NCI-H1092 treated with DMSO at 0.1 percent for 48 hours (cell line): ENCODE measurements around the gene UBN2.

Source experiments
- DNase-seq: peaks from one replicate; lab custom pipeline; 2025; lab: John Stamatoyannopoulos, UW

The UBN2 gene

GRCh38 chr7:139232377-139232717 lies 1.3 kb downstream of the UBN2 start:
- no peak for DNase-seq

GRCh38 chr7:139232904-139233303 lies 1.9 kb downstream of the UBN2 start:
- DNase-seq, result no peak

- DNase-seq, result no peak
Measured at GRCh38 chr7:139241258-139241657, 10.2 kb downstream of the UBN2 start.

GRCh38 chr7:139242741-139243281 lies 11.8 kb downstream of the UBN2 start:
- DNase-seq, result no peak

GRCh38 chr7:139245401-139245800 lies 14.4 kb downstream of the UBN2 start:
- DNase-seq, result no peak

GRCh38 chr7:139246494-139246893 lies 15.5 kb downstream of the UBN2 start:
- no peak for DNase-seq

- no peak for DNase-seq
Measured at GRCh38 chr7:139246905-139247304, 15.9 kb downstream of the UBN2 start.

- DNase-seq, result no peak
Measured at GRCh38 chr7:139249179-139249810, 18.3 kb downstream of the UBN2 start.

- DNase-seq, result no peak
Measured at GRCh38 chr7:139252451-139252850, 21.4 kb downstream of the UBN2 start.

- no peak for DNase-seq
Measured at GRCh38 chr7:139254281-139254680, 23.2 kb downstream of the UBN2 start.

- no peak for DNase-seq
Measured at GRCh38 chr7:139254728-139255127, 23.7 kb downstream of the UBN2 start.

- no peak for DNase-seq
Measured at GRCh38 chr7:139255290-139255689, 24.3 kb downstream of the UBN2 start.

GRCh38 chr7:139259142-139259541 lies 28.1 kb downstream of the UBN2 start:
- DNase-seq, result no peak

- DNase-seq, result no peak
Measured at GRCh38 chr7:139264220-139264619, 33.2 kb downstream of the UBN2 start.

GRCh38 chr7:139265673-139266072 lies 34.6 kb downstream of the UBN2 start:
- DNase-seq, result no peak

- no peak for DNase-seq
Measured at GRCh38 chr7:139271718-139272628, 40.9 kb downstream of the UBN2 start.

- DNase-seq, result no peak
Measured at GRCh38 chr7:139284252-139284896, 53.3 kb downstream of the UBN2 start.

GRCh38 chr7:139286144-139286543 lies 55.1 kb downstream of the UBN2 start:
- no peak for DNase-seq

- DNase-seq, result no peak
Measured at GRCh38 chr7:139292821-139293220, 61.8 kb downstream of the UBN2 start.

GRCh38 chr7:139293534-139293933 lies 62.5 kb downstream of the UBN2 start:
- DNase-seq, result no peak

- DNase-seq, result no peak
Measured at GRCh38 chr7:139294241-139294640, 63.2 kb downstream of the UBN2 start.

GRCh38 chr7:139294951-139295575 lies 64.0 kb downstream of the UBN2 start:
- no peak for DNase-seq
